ENCODE results near the gene GABRB1.

Gene GABRB1

DNA sequence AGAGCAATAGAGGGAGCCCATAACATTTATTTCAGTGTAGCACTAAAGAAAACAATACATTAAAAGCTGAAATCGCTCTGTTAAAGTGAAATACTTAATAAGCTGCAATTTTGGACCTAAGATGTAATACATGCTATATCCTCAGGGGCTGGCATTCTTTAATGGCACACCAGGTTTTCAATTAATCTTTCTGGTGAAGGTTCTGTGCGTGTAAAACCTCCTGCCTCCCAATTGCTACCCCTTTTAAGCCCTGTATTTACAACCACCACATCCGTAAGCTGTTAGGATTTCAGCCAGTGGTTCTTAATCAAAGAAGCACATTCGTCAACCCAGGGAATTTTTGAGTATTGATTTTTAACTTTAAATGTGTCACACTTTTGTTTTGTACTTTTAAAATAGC is 439.7 kb downstream of the GABRB1 start:
- no peak for TF ChIP-seq CTCF (IDR thresholded peaks at IDR 0.05)

DNA sequence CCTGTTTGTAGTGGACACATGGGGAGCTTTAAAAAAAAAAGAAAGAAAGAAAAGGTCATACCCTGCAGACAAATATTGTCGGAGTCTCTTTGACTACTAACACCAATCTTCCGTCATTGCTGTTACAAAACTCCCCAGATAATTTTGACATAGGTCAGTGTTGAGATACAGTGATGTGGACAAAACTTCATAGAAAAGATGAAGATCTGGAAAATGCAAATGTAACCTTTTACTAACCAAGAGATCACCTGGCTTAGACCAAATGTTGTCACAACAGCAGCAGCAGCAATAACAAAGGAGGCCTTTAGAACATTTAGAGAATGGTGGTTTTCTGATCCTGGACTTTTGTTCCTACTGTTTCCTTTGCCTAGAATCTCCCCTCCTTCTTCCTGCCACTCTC is 440.2 kb downstream of the GABRB1 start:
- TF ChIP-seq CTCF (IDR thresholded peaks at IDR 0.05): no peak

DNA sequence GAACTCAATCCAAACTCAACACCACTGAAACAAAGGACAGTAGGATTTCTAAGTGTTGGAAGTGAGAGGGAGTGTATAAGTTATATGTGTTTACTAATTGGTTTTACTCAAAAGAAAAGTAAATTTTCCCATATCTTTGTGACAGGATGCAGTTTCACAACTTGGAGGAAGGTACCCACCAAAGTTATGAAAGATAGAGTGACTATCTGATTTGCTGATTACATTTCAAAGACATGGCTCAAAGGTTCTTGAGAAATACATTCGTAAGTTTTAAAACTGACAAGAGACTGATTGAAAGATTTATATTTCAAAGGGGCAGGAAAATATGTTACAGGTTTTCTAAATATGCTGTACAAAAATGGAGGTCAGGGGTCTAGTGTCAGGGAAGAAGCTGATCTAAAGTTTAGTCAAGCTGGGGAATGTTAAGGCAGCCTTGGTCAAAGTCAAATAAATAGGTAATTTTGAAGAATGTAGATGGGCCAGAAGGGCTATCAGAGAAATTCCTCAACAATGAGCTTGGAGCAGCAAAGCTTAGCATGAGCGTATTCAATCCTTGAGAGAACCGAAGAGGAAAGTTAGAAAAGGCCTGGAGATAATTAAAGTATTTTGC is 441.9 kb downstream of the GABRB1 start:
- no peak for TF ChIP-seq CTCF (IDR thresholded peaks at IDR 0.05)

GRCh38 chr4:47474799-47475198 is 443.4 kb downstream of the GABRB1 start:
- TF ChIP-seq CTCF (IDR thresholded peaks at IDR 0.05): no peak

DNA sequence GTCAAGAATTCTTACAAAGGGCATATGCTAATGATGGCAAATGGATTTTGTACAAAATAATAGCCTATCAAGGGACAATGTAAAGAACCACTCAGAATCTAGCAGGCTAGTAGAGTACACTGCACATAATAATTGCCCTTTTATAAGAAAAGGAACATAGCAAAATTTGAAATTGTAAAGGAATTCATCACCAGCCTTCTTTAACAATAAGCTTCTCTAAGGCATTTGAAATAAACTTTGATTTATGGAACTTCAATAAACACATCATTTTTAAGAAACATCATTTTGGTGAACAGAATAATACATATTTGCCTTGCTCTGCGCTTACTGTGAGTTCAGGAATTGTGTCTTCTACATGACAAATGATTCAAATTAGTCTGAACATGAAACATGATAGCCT is 444.0 kb downstream of the GABRB1 start:
- no peak for TF ChIP-seq CTCF (IDR thresholded peaks at IDR 0.05)

All from LNCAP (cell line).